ENCODE data around the gene TRIP10. TPM values are rescaled to one million over a fixed set of nuclear protein-coding genes. Genes with fewer than 3 reads are reported as not detected.

The TRIP10 gene
- polyA plus RNA-seq, 1 donor from 2014 or later, result 0.76 TPM

GRCh38 chr19:6753178-6754031, 13.9 kb downstream of the TRIP10 start (continued):
- peak; percentile 13 for TF ChIP-seq SMC3 (conservative IDR thresholded peaks at IDR 0.05; ENCODE audit: poor library complexity)

DNA sequence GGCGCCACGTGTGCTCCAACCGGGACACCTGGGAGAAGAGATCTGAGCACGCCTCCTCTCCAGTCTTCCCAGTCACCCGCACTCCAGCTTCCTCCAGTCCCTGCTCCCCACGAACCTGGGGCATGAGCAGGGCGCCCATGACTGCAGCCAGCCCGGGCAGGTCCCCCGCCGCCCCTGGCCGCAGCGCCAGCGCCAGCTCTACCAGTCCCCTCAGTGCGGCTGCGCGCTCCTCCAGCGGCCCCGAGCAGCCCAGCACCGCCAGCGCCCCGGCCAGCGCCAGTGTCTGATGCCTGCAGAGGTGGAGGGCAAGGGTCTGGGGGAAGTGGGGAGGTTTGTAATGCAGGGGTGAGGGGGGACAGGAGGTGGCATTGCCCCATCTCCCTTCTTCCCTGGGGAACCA, 14.7 kb downstream of the TRIP10 start:
- Histone ChIP-seq H4K20me1 (ENCODE audit: insufficient read depth) (no peaks in the 10 kb centered on the region), H3K9me3 (ENCODE audit: low read length) (no peaks in the 10 kb centered on the region), H3F3A (ENCODE audit: insufficient read depth, low read length, poor library complexity, severe bottlenecking) (no peaks in the 10 kb centered on the region), H3K27me3 (ENCODE audit: insufficient read depth, low read depth, low read length) (peaks cover 8% of the 10 kb centered on the region), H3K27ac (ENCODE audit: low read length) (no peak overlapping the region), H3K4me3 (ENCODE audit: low read length) (no peak overlapping the region), H3K36me3 (ENCODE audit: insufficient read depth, low read length) (no peaks in the 10 kb centered on the region), H3K9me2 (ENCODE audit: insufficient read depth, low read length) (no peaks in the 10 kb centered on the region), H3K9ac (ENCODE audit: low read length) (no peak overlapping the region), H3K4me2 (ENCODE audit: low read length) (no peak overlapping the region), H2AFZ (ENCODE audit: low read depth, low read length) (no peak overlapping the region), H3K79me2 (replicated peaks; ENCODE audit: insufficient read depth, low read length) (no peaks in the 10 kb centered on the region)
- TF ChIP-seq, protein P1, sequence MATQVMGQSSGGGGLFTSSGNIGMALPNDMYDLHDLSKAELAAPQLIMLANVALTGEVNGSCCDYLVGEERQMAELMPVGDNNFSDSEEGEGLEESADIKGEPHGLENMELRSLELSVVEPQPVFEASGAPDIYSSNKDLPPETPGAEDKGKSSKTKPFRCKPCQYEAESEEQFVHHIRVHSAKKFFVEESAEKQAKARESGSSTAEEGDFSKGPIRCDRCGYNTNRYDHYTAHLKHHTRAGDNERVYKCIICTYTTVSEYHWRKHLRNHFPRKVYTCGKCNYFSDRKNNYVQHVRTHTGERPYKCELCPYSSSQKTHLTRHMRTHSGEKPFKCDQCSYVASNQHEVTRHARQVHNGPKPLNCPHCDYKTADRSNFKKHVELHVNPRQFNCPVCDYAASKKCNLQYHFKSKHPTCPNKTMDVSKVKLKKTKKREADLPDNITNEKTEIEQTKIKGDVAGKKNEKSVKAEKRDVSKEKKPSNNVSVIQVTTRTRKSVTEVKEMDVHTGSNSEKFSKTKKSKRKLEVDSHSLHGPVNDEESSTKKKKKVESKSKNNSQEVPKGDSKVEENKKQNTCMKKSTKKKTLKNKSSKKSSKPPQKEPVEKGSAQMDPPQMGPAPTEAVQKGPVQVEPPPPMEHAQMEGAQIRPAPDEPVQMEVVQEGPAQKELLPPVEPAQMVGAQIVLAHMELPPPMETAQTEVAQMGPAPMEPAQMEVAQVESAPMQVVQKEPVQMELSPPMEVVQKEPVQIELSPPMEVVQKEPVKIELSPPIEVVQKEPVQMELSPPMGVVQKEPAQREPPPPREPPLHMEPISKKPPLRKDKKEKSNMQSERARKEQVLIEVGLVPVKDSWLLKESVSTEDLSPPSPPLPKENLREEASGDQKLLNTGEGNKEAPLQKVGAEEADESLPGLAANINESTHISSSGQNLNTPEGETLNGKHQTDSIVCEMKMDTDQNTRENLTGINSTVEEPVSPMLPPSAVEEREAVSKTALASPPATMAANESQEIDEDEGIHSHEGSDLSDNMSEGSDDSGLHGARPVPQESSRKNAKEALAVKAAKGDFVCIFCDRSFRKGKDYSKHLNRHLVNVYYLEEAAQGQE (IDR thresholded peaks at IDR 0.05; ENCODE audit: borderline replicate concordance), result no peak
- TF ChIP-seq MXI1 (conservative IDR thresholded peaks at IDR 0.05; ENCODE audit: poor library complexity, severe bottlenecking) (no peak), SMC3 (conservative IDR thresholded peaks at IDR 0.05; ENCODE audit: poor library complexity) (no peak), TAF1 (IDR thresholded peaks at IDR 0.05; ENCODE audit: low read depth) (no peak), EZH2 (IDR thresholded peaks at IDR 0.05; ENCODE audit: borderline replicate concordance, insufficient read depth, low read length, poor library complexity, severe bottlenecking) (no peak), RAD21 (conservative IDR thresholded peaks at IDR 0.05) (no peak), EP300 (conservative IDR thresholded peaks at IDR 0.05; ENCODE audit: poor library complexity, severe bottlenecking) (no peak), POLR2AphosphoS5 (IDR thresholded peaks at IDR 0.05) (no peak)
- TF ChIP-seq, protein P2, sequence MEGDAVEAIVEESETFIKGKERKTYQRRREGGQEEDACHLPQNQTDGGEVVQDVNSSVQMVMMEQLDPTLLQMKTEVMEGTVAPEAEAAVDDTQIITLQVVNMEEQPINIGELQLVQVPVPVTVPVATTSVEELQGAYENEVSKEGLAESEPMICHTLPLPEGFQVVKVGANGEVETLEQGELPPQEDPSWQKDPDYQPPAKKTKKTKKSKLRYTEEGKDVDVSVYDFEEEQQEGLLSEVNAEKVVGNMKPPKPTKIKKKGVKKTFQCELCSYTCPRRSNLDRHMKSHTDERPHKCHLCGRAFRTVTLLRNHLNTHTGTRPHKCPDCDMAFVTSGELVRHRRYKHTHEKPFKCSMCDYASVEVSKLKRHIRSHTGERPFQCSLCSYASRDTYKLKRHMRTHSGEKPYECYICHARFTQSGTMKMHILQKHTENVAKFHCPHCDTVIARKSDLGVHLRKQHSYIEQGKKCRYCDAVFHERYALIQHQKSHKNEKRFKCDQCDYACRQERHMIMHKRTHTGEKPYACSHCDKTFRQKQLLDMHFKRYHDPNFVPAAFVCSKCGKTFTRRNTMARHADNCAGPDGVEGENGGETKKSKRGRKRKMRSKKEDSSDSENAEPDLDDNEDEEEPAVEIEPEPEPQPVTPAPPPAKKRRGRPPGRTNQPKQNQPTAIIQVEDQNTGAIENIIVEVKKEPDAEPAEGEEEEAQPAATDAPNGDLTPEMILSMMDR (IDR thresholded peaks at IDR 0.05; ENCODE audit: poor library complexity, severe bottlenecking), result no peak
